ENCODE measurements around the gene DNAH9. TPM values are rescaled to one million over a fixed set of nuclear protein-coding genes. Genes with fewer than 3 reads are reported as not detected.
A peak's percentile ranks its signal among the peaks of the same experiment; 100 is the strongest.

DNAH9 gene
- total RNA-seq, 1 donor from 2014 or later, result 1.0 TPM

GRCh38 chr17:11852231-11852630 lies 254.0 kb downstream of the DNAH9 start:
- H3K36me3 ChIP-seq (ENCODE audit: control insufficient read depth in 3 of 3, insufficient read depth in 3 of 3, low read length in 3 of 3), result no peaks in the 10 kb centered on the region
- no peaks in the 10 kb centered on the region for H3K9me3 ChIP-seq (ENCODE audit: control insufficient read depth in 3 of 3, low read length in 3 of 3)
- H3K4me3 ChIP-seq (ENCODE audit: low read length in 3 of 3), result no peak overlapping the region
- no peak overlapping the region for H3K9ac ChIP-seq (ENCODE audit: low read depth in 1 of 3, low read length in 3 of 3)
- H3K27ac ChIP-seq (ENCODE audit: low read depth, low read length), result no peak overlapping the region
- H3K4me1 ChIP-seq (ENCODE audit: control insufficient read depth in 3 of 3, insufficient read depth in 3 of 3, low read length in 3 of 3), result no peaks in the 10 kb centered on the region
- H3K27me3 ChIP-seq (ENCODE audit: control insufficient read depth in 3 of 3, insufficient read depth in 3 of 3, low read length in 3 of 3), result no peaks in the 10 kb centered on the region

DNA sequence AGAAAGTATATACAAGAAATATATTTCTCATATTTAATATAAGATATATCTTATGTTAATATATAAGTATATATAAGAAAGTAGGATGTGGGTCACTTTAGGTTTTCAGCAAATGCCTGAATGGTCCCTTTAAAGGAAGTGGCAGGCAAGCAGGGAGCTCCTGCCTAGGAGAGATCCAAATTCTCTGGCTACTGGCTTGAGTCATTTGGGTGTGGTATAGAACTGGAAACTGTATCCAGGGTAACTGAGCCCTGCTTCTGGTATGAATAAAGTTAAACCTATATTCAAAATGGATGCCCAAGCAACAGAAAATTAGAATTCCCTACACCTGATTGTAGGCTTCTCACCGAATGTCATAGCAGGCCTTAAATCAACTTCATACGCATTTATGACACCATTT lies 254.6 kb downstream of the DNAH9 start:
- peak overlapping the region; percentile 7 for H3K27ac ChIP-seq (ENCODE audit: low read depth, low read length)

GRCh38 chr17:11853321-11854151 lies 255.3 kb downstream of the DNAH9 start:
- H3K27ac ChIP-seq (ENCODE audit: low read depth, low read length), result peak overlapping the region; percentile 7
- no peaks in the 10 kb centered on the region for H3K27me3 ChIP-seq (ENCODE audit: control insufficient read depth in 3 of 3, insufficient read depth in 3 of 3, low read length in 3 of 3)
- H3K4me3 ChIP-seq (ENCODE audit: low read length in 3 of 3), result peak overlapping the region in 1 of 3 donors; percentile 13
- no peaks in the 10 kb centered on the region for H3K9me3 ChIP-seq (ENCODE audit: control insufficient read depth in 3 of 3, low read length in 3 of 3)
- no peak overlapping the region for H3K9ac ChIP-seq (ENCODE audit: low read depth in 1 of 3, low read length in 3 of 3)
- H3K4me1 ChIP-seq (ENCODE audit: control insufficient read depth in 3 of 3, insufficient read depth in 3 of 3, low read length in 3 of 3), result no peaks in the 10 kb centered on the region
- no peaks in the 10 kb centered on the region for H3K36me3 ChIP-seq (ENCODE audit: control insufficient read depth in 3 of 3, insufficient read depth in 3 of 3, low read length in 3 of 3)

More for the DNA sequence above, 254.6 kb downstream of the DNAH9 start:
- Histone ChIP-seq H3K9ac (ENCODE audit: low read depth in 1 of 3, low read length in 3 of 3) (no peak overlapping the region), H3K9me3 (ENCODE audit: control insufficient read depth in 3 of 3, low read length in 3 of 3) (no peaks in the 10 kb centered on the region), H3K36me3 (ENCODE audit: control insufficient read depth in 3 of 3, insufficient read depth in 3 of 3, low read length in 3 of 3) (no peaks in the 10 kb centered on the region), H3K4me1 (ENCODE audit: control insufficient read depth in 3 of 3, insufficient read depth in 3 of 3, low read length in 3 of 3) (no peaks in the 10 kb centered on the region), H3K4me3 (ENCODE audit: low read length in 3 of 3) (no peak overlapping the region), H3K27me3 (ENCODE audit: control insufficient read depth in 3 of 3, insufficient read depth in 3 of 3, low read length in 3 of 3) (no peaks in the 10 kb centered on the region)

DNA sequence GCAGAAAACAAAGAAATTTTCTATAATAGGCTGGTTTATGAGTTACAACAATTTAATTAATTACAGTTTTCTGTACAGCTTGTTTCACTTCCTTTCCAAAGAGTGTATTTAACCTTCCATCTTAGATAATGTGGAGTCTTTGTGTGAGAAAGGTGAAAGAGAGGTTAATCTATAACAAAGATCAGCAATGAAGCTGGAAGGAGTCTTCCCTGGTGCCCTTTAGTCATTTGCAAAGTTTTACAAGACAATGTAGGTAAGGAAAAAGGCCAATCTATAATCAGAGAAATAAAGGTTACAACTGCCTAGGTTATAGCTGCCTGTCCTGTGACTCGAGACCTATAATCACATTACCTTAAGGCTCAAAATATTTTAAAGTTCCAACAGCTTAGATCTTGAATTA lies 257.0 kb downstream of the DNAH9 start:
- H3K27me3 ChIP-seq (ENCODE audit: control insufficient read depth in 3 of 3, insufficient read depth in 3 of 3, low read length in 3 of 3), result no peaks in the 10 kb centered on the region
- no peak overlapping the region for H3K27ac ChIP-seq (ENCODE audit: low read depth, low read length)
- H3K9me3 ChIP-seq (ENCODE audit: control insufficient read depth in 3 of 3, low read length in 3 of 3), result no peaks in the 10 kb centered on the region
- H3K4me1 ChIP-seq (ENCODE audit: control insufficient read depth in 3 of 3, insufficient read depth in 3 of 3, low read length in 3 of 3), result no peaks in the 10 kb centered on the region
- no peak overlapping the region for H3K9ac ChIP-seq (ENCODE audit: low read depth in 1 of 3, low read length in 3 of 3)
- H3K4me3 ChIP-seq (ENCODE audit: low read length in 3 of 3), result no peak overlapping the region
- no peaks in the 10 kb centered on the region for H3K36me3 ChIP-seq (ENCODE audit: control insufficient read depth in 3 of 3, insufficient read depth in 3 of 3, low read length in 3 of 3)

DNA sequence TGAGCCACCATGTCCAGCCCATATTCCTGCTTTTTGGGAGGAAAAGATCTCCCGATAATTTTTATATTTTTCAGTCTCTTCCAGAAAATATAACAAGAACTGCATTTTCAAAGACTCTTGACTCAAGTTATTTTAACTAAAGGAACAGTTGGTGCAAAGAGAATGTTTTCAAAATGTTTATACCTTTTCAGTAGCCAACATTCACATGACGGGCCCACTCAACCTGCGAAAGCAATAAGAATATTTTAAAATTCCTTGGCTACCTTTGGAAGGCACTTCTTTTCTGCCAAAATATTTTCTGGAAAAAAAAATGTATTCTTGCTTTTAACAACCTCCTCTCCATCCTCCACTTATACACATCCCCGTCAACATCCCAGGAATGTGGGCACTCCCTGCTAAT lies 258.7 kb downstream of the DNAH9 start:
- Histone ChIP-seq H3K9ac (ENCODE audit: low read depth in 1 of 3, low read length in 3 of 3) (no peak overlapping the region), H3K4me1 (ENCODE audit: control insufficient read depth in 3 of 3, insufficient read depth in 3 of 3, low read length in 3 of 3) (no peaks in the 10 kb centered on the region), H3K27me3 (ENCODE audit: control insufficient read depth in 3 of 3, insufficient read depth in 3 of 3, low read length in 3 of 3) (no peaks in the 10 kb centered on the region), H3K9me3 (ENCODE audit: control insufficient read depth in 3 of 3, low read length in 3 of 3) (no peaks in the 10 kb centered on the region), H3K4me3 (ENCODE audit: low read length in 3 of 3) (no peak overlapping the region), H3K36me3 (ENCODE audit: control insufficient read depth in 3 of 3, insufficient read depth in 3 of 3, low read length in 3 of 3) (no peaks in the 10 kb centered on the region), H3K27ac (ENCODE audit: low read depth, low read length) (no peak overlapping the region)

GRCh38 chr17:11869680-11870394 lies 271.6 kb downstream of the DNAH9 start:
- H3K9ac ChIP-seq (ENCODE audit: low read depth in 1 of 3, low read length in 3 of 3), result no peak overlapping the region
- H3K36me3 ChIP-seq (ENCODE audit: control insufficient read depth in 3 of 3, insufficient read depth in 3 of 3, low read length in 3 of 3), result no peaks in the 10 kb centered on the region
- H3K27ac ChIP-seq (ENCODE audit: low read depth, low read length), result no peak overlapping the region
- H3K4me1 ChIP-seq (ENCODE audit: control insufficient read depth in 3 of 3, insufficient read depth in 3 of 3, low read length in 3 of 3), result no peaks in the 10 kb centered on the region
- no peaks in the 10 kb centered on the region for H3K27me3 ChIP-seq (ENCODE audit: control insufficient read depth in 3 of 3, insufficient read depth in 3 of 3, low read length in 3 of 3)
- no peak overlapping the region for H3K4me3 ChIP-seq (ENCODE audit: low read length in 3 of 3)
- H3K9me3 ChIP-seq (ENCODE audit: control insufficient read depth in 3 of 3, low read length in 3 of 3), result peaks cover 0 to 7% (median 0%) of the 10 kb centered on the region in 3 donors

- H3K4me1 ChIP-seq (ENCODE audit: control insufficient read depth in 3 of 3, insufficient read depth in 3 of 3, low read length in 3 of 3), result no peaks in the 10 kb centered on the region
- no peak overlapping the region for H3K27ac ChIP-seq (ENCODE audit: low read depth, low read length)
- no peak overlapping the region for H3K9ac ChIP-seq (ENCODE audit: low read depth in 1 of 3, low read length in 3 of 3)
- peaks cover 0 to 7% (median 0%) of the 10 kb centered on the region in 3 donors for H3K9me3 ChIP-seq (ENCODE audit: control insufficient read depth in 3 of 3, low read length in 3 of 3)
- no peak overlapping the region for H3K4me3 ChIP-seq (ENCODE audit: low read length in 3 of 3)
- H3K36me3 ChIP-seq (ENCODE audit: control insufficient read depth in 3 of 3, insufficient read depth in 3 of 3, low read length in 3 of 3), result no peaks in the 10 kb centered on the region
- H3K27me3 ChIP-seq (ENCODE audit: control insufficient read depth in 3 of 3, insufficient read depth in 3 of 3, low read length in 3 of 3), result no peaks in the 10 kb centered on the region
Observed at GRCh38 chr17:11871773-11872172, 273.5 kb downstream of the DNAH9 start.

GRCh38 chr17:11874756-11875155 lies 276.5 kb downstream of the DNAH9 start:
- Histone ChIP-seq H3K36me3 (ENCODE audit: control insufficient read depth in 3 of 3, insufficient read depth in 3 of 3, low read length in 3 of 3) (no peaks in the 10 kb centered on the region), H3K27ac (ENCODE audit: low read depth, low read length) (no peak overlapping the region), H3K27me3 (ENCODE audit: control insufficient read depth in 3 of 3, insufficient read depth in 3 of 3, low read length in 3 of 3) (no peaks in the 10 kb centered on the region), H3K4me3 (ENCODE audit: low read length in 3 of 3) (no peak overlapping the region), H3K9ac (ENCODE audit: low read depth in 1 of 3, low read length in 3 of 3) (no peak overlapping the region), H3K4me1 (ENCODE audit: control insufficient read depth in 3 of 3, insufficient read depth in 3 of 3, low read length in 3 of 3) (no peaks in the 10 kb centered on the region), H3K9me3 (ENCODE audit: control insufficient read depth in 3 of 3, low read length in 3 of 3) (peaks cover 0 to 3% (median 0%) of the 10 kb centered on the region in 3 donors)

GRCh38 chr17:11880714-11881113 lies 282.4 kb downstream of the DNAH9 start:
- Histone ChIP-seq H3K9me3 (ENCODE audit: control insufficient read depth in 3 of 3, low read length in 3 of 3) (no peaks in the 10 kb centered on the region), H3K27ac (ENCODE audit: low read depth, low read length) (no peak overlapping the region), H3K9ac (ENCODE audit: low read depth in 1 of 3, low read length in 3 of 3) (no peak overlapping the region), H3K4me1 (ENCODE audit: control insufficient read depth in 3 of 3, insufficient read depth in 3 of 3, low read length in 3 of 3) (no peaks in the 10 kb centered on the region), H3K36me3 (ENCODE audit: control insufficient read depth in 3 of 3, insufficient read depth in 3 of 3, low read length in 3 of 3) (no peaks in the 10 kb centered on the region), H3K4me3 (ENCODE audit: low read length in 3 of 3) (no peak overlapping the region), H3K27me3 (ENCODE audit: control insufficient read depth in 3 of 3, insufficient read depth in 3 of 3, low read length in 3 of 3) (no peaks in the 10 kb centered on the region)

DNA sequence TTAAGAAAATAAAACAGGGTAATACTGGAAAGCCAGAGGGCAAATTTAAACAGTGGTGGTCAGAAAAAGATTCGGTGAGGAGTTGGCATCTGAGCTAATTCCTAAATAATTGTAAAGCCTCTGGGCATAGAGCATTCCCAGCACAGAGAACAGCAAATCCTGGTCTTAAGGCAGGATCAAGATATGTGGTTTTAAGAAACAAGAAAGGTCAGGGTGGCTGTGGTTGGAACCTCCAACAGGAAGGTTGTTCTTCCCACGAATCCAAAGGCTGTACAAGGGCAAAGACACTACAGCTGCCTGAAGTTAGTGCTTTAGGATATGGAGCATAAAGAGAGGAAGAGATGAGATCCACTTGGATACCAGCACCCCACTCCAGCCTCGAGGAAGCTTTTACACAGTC lies 284.4 kb downstream of the DNAH9 start:
- H3K4me1 ChIP-seq (ENCODE audit: control insufficient read depth in 3 of 3, insufficient read depth in 3 of 3, low read length in 3 of 3), result no peaks in the 10 kb centered on the region
- no peak overlapping the region for H3K9ac ChIP-seq (ENCODE audit: low read depth in 1 of 3, low read length in 3 of 3)
- no peaks in the 10 kb centered on the region for H3K27me3 ChIP-seq (ENCODE audit: control insufficient read depth in 3 of 3, insufficient read depth in 3 of 3, low read length in 3 of 3)
- H3K36me3 ChIP-seq (ENCODE audit: control insufficient read depth in 3 of 3, insufficient read depth in 3 of 3, low read length in 3 of 3), result no peaks in the 10 kb centered on the region
- H3K4me3 ChIP-seq (ENCODE audit: low read length in 3 of 3), result no peak overlapping the region
- H3K9me3 ChIP-seq (ENCODE audit: control insufficient read depth in 3 of 3, low read length in 3 of 3), result no peaks in the 10 kb centered on the region
- no peak overlapping the region for H3K27ac ChIP-seq (ENCODE audit: low read depth, low read length)
